Sigmoid colon (tissue), 4 donors: ENCODE measurements around the gene SLCO2A1.

Experiments
- CTCF ChIP-seq, 4 experiments: fragments of 450-650 bp in 3 of 4; fragments of 200-600 bp in 1 of 4; IDR thresholded peaks; one replicate each; pipeline ENCODE4 v1.5.1; 2016 to 2019; ENCODE audit warnings: antibody characterized with exemption in 4 of 4, mild to moderate bottlenecking in 3 of 4, moderate library complexity in 2 of 4
- EP300 ChIP-seq, 4 donors: sonication (generic); formaldehyde crosslinking; IDR thresholded peaks; one replicate each; pipeline ENCODE4 v1.6.1; 2017; ENCODE audit warnings: antibody characterized with exemption in 4 of 4
- POLR2A ChIP-seq, 2 donors: fragments of 450-650 bp; IDR thresholded peaks; one replicate each; pipeline ENCODE4 v1.6.1; 2016; ENCODE audit warnings: antibody characterized with exemption in 2 of 2, mild to moderate bottlenecking in 2 of 2, moderate library complexity in 2 of 2
- POLR2AphosphoS5 ChIP-seq, 4 donors: sonication (generic); formaldehyde crosslinking; IDR thresholded peaks; one replicate each; pipeline ENCODE4 v1.6.1; 2017; ENCODE audit warnings: antibody characterized with exemption in 4 of 4

GRCh38 chr3:134074790-134075567 lies 45.3 kb upstream of the SLCO2A1 start:
- TF ChIP-seq CTCF (IDR thresholded peaks at IDR 0.05) (no peak), POLR2A (IDR thresholded peaks at IDR 0.05) (no peak), POLR2AphosphoS5 (IDR thresholded peaks at IDR 0.05) (no peak), EP300 (IDR thresholded peaks at IDR 0.05) (no peak)
